HG03571 (cell line): Measurements from ENCODE around the gene TBXAS1.

ENCODE experiments used
- ATAC-seq: cut with Tn5 transposase; IDR thresholded peaks from one replicate; pipeline ENCODE4 v1.9.1; 2021; ENCODE audit not compliant: unreplicated experiment

The TBXAS1 gene

DNA sequence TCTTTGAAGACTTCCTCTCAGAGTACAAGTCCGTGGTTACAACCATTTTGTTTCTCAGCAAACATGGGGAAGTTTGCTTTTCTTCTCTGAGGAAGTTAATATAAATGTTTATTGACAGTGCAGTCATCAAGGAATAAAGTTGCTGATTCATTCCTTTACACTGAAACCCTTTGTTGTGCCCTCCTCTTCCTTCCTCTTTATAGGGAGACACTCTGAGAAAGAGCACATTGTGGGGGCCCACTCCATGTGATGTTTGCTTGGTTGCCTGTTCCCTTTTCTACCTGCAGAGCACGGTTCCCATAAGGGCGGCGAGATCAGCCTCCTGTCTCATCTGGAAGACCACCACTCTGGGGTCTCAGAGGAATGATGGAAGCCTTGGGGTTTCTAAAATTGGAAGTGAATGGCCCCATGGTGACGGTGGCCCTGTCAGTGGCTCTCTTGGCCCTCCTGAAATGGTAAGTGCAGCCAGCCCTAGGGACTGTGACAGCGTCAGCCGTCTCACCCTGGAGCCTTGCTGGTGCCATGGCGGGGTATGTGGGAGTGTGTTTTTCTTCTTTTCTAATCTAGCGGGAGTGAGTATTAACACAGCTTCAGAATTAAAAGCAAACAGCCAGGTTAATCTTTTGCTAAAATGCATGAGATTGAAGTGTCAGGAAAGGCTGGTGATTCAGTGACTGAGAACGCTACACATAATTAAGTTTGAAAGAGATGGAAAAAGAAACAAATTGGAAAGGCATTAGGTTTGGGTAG lies at the start of gene TBXAS1:
TSS of gene TBXAS1 (plus strand) at position 240 of the 750 bp plus-strand sequence. CDS start at position 367, 127 bp downstream.
- peak; percentile 57 for ATAC-seq

DNA sequence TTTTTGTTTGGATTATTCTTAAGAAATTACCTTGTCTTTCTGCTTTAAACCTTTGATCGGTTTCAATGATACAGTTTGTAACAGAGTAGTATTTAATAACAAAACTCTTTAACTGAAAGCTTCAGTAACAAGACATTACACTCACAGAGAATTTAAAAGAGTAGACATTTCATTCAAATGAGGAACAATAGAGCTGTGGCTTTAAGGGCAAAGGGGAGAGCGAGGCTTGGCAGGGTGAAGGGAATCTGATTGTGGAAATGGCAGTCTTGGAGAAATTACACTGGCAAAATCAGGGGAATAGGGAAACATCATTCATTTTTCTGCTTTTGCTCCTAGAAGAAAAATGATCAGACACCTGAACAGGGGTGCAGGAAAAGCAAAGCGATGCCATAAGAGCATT lies 46.1 kb upstream of the TBXAS1 start:
- no peak for ATAC-seq

DNA sequence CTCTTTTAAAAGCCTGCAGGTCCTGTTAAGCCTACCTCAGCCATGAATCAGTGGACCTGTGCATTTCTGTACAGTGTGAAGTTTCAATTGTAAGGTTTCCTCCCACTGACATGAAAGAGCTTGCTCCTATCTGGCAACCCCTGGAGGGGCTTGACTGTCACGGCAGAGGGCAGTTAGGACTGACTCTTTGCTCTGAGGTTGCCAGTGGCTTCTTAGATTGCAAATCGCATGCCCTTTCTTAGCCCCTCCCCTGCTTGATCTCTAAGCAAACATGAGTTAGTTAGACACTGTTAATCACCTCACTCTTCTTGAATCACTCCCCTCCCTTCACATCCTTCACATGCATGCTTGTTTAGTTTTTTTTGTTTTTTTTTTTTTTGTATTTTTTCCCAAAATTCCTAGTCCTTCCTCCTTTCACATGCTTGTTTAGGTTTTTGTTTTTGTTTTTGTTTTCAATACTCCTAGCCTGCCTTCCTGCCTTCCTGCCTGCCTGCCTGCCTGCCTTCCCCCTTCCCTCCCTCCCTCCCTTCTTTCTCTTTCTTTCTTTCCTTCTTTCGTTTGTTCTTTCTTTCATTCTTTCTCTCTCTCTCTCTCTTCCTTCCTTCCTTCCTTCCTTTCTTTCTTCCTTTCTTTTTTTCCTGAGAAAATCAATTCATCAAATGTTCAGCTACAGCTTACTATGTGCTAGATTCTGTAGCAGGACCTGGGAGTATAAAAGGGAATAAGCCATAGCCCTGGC lies 45.2 kb upstream of the TBXAS1 start:
- no peak for ATAC-seq

DNA sequence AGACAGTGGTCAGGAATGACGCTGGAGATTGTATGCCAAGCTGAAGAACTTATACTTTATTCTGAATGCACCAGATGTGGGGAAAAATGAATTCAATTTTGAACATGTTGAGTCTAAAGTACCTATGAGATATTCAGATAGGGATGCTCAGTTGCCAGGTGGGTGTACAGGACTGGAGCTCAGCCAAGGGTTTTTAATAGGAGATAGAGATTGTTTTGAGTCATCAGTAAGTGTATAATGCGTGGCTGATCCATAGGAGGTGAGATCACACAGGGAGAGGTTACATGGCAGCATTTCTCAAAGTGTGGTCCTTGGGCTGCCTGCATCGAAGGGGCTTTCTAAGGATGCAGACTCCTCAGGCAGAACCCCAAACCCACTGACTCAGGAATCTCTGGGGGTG lies 44.4 kb upstream of the TBXAS1 start:
- ATAC-seq: no peak

DNA sequence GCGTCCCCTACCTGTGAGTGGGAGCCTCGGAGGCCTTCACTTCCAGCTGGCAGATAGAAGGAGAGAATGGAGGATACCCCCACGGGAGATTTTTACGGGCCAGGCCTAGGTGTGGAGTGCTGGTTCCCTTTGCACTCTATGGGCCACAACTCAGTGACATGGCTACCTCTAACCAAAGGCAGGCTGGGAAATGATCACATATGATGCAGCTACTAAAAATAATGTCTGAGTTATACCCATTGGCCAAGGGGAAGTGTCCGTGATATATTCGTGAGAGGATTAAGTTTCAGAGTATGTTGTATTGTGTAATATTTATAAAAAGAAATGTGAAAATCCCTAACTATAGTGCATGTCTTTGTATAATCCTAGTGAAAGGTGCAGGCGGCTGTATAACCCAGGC lies 37.7 kb upstream of the TBXAS1 start:
- ATAC-seq: no peak

DNA sequence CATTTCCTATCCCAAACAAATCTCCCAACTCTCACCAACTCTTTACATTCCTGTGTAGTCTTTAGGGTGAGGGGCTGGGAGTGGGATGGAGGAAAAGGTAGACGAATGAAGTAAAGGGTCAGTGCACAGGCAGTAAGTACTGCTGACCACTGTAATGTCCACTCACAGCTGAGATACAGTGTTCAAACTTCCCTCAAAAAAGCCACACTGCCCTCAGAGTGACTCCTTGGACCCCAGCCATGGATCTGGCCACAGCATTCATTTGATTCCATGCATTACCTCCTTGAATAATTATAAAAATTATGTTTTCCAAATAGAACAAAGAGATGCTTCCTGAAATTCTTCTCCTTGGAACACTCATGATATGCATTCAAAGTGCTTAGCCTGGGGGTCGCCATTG lies 31.5 kb upstream of the TBXAS1 start:
- no peak for ATAC-seq

DNA sequence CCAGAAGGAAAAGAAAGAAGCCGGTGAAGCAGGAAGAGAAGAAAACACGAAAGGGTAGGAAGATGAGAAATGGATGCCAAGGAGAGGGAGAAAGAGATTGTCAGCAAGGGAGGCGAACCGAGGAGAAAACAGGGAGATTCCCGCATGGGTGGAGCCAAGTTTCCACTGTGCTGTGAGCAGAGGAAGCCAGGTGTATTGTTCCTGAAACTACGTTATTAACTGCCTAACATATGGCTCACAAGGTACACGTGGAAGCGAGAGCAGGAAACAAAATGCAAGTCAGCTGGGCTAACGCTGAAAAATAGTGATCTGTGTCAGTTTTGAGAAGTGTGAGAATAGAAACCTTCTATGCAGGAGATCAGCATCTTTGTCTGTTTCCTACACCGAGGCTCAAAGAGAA lies 30.8 kb upstream of the TBXAS1 start:
- no peak for ATAC-seq

DNA sequence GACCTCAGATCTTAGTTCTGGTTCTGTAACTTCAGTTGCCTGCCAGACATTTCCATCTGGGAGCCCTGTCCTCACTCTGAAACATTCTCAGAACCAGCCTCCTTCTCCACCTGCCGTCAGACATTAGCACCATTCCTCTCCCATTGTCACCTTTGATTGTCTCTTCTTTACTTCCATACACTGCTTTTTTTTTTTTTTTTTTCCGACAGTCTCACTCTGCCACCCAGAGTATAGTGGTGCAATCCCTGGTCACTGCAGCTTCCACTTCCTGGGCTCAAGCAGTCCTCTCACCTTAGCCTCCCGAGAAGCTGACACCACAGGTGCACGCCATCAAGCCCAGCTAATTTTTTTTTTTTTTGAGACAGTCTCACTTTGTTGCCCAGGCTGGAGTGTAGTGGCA lies 30.2 kb upstream of the TBXAS1 start:
- ATAC-seq: no peak

DNA sequence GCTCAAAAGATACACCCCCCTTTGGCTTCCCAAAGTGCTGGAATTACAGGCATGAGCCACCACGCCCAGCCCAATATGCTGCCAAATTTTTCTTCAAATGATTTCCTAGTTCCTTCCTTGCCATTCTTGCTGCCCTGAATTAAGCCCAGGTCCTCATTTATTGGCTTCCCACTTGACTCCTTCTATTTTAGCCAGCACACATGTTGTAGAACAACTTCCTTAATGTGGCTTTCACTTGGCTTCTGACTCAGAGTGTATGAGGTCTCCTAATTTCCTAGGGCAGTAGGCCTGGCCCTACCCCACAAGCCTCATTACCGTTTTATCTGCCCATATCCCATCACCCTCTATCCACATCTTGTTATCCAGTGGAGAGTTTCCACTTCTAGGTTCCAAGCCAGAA lies 29.5 kb upstream of the TBXAS1 start:
- no peak for ATAC-seq

DNA sequence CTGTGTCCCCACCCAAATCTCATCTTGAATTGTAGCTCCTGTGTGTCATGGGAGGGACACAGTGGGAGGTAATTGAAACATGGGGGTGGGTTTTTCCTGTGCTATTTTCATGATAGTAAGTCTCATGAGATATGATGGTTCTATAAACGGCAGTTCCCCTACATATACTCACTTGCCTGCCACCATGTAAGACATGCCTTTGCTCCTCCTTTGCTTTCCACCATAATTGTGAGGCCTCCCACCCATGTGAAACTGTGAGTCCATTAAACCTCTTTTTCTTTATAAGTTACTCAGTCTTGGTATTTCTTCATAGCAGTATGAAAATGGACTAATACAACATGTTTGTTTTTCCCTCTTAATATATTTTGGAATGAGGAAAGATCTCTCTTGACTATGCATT lies 24.5 kb upstream of the TBXAS1 start:
- no peak for ATAC-seq

DNA sequence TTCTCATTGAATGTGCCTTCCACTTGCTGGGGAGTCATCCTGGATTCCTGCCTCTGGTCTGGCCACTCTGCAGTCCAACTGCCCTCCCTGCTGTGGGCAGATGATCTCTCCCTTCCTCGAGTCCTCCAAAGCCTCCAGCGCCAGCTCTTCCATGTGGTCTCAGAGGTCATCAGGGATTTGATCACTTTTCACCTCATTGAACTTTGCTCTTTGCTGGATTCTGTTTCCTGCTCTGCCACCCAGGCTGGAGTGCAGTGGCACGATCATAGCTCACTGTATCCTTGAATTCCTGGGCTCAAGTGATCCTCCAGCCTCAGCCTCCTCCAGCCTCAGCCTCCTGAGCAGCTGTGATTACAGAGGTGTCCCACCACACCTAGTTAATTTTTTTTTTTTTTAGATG lies 22.1 kb upstream of the TBXAS1 start:
- ATAC-seq: no peak

DNA sequence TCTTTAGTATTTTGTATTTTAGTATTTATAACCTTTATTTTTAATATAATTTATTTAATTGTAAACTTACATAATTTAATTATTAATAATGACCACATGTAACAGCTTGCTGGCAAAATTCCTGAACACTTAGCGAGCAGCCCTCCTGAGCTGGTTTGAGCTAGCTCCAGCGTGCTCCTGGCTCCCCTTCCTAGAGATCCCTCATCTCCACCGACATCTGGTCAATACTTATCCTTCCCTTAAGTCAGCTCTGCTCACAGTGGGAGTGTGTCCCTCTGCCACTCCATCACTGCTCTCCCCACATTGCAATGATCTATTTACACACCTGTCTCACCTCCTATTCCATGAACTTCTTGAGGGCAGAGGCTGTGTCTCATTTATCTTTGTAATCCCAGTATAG lies 20.6 kb upstream of the TBXAS1 start:
- ATAC-seq: no peak

DNA sequence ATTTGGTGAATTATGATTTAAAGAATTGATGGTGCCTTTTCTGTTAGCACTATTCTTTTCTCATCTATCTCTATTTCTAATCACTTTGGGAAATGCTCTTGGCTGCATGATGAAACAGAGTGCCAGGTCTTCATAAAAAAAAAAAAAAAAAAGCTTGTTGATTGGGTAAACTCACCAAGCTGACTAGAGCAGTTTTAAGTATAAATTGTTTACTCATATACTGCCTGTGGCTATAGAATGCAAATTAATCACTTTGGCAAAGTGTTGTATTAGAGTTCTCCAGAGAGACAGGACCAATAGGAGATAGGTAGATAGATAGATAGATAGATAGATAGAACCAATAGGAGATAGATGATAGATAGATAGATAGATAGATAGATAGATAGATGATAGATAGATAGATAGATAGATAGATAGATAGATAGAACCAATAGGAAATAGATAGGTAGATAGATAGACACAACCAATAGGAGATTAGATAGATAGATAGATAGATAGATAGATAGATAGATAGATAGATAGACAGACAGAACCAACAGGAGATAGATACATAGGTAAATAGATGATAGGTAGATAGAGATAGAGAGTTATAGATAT lies 20.1 kb upstream of the TBXAS1 start:
- ATAC-seq: no peak

DNA sequence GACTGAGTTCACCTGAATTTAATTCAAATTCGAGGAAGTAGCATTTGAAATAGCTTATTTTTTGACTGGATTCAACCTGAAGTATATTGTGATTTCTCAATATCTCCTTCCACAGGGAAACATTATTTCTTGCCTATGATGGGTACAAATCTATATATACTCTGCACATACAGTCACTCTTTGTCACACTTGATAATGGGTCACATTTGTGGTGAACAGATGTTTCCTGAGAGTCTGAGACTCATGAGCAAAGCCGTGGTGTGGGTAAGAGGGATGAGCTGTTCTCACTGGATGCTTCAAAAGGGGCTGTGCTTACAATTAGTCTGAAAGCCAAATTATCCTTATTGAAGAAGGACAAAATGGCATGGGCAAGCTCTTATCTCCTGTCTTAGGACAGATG lies 18.0 kb upstream of the TBXAS1 start:
- ATAC-seq: no peak

DNA sequence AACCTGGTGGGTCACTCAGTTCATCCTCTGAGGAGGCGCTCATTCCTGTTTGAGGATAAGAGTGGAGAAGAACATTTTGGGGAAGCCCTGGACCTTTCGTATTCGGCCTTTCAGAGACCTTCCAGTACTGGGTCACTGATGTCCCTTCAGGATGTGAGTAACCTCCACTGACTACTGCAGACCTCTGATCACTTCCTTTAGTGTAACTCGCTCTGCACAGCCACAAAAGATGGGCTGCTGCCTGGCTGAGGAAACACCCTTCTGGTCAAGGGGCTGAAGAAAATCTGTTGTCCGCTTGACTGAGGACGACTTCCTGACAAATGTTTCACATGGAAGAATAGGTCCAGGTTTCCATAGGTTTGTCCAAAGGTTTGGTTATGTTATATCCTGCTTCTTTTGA lies 15.9 kb upstream of the TBXAS1 start:
- ATAC-seq: no peak

DNA sequence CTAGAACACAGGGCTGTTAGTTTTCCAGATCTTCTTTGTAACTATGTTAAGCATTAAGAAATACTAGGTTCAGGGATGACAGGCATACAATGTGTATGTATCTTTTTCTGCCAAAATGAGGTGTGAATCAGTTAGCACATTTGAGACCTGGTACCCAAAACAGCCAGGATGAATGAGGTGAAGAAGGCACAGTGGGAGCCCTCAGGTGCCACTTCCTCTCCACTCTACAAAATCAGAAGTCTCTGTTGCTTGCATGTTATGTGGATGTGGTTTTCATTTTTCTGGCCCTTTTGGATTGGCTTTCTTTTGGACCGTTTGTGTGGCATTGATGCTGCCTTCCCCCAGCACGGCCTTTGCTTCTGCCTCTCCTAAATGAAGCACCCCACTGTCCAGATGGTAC lies 15.4 kb upstream of the TBXAS1 start:
- ATAC-seq: no peak

DNA sequence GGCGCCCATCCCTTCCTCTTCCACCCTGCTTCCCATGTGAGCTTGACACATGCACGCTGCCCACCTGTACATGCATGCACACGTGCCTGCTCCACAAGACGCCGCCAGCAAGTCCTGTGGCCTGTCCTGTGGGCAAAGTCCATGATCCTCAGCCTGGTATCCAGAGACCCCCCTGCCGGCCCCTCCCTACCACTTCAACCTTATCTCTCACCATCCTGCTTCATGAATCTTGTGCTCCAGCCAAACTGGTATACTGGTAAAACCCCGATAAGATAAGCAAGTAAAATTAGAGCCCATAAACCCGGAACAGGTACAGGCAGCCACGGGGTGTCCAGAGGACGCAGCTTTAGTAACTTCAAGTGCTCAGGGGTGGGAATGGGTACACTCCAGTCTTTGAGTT lies 11.8 kb upstream of the TBXAS1 start:
- ATAC-seq: no peak

DNA sequence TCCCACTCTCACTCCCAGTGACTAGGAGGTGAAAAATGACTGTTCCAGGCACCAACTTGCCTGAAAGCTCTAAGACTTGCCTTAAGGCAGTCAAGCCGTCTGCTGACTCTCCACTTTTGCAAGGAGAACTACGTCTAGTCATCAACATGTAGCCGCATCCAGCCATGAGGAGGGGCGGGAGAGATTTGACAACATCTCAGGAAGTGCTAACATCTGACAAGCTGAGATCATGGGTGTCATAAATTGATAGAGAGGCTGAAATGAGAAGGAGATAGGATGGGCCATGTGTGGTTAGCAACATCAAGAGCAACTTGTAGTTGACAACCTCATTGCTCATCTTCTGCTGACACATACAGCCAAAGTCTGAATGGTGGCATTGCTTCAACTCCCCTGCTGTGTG lies 9.0 kb upstream of the TBXAS1 start:
- no peak for ATAC-seq

DNA sequence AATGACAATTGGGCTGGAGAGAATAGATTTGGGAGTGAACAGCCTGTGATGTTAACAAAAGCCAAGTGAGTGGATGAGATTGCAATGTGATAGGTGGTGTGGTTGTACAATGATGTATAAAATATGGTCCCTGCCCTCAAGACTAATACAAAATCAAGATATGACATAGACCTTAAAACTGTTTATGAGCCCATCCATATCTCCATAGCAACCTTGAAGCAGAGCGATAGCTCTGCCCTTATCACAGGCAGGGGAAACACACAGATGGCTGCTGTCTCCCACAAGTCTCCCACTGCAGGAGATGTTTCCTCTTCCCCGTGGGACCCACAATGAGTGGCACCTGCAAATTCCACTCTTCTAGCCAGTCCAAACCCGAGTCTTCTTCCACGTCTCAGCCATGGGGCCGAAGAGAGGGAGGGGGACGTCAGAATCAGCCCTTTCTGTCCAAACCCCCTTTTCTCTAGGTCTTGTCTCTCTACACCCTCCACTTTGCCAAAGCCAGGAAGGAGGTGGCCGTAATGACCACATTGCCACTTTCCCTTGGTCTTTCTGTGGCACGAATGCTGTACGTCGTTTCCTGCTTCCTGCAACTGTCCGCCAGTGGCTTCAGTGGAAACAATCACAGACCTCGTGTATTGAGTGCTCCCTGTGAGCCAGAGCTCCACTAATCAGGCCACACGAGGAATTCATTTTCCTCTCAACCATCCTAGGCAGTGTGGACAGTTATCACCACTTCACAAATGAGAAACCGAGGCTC lies 7.5 kb upstream of the TBXAS1 start:
- no peak for ATAC-seq

DNA sequence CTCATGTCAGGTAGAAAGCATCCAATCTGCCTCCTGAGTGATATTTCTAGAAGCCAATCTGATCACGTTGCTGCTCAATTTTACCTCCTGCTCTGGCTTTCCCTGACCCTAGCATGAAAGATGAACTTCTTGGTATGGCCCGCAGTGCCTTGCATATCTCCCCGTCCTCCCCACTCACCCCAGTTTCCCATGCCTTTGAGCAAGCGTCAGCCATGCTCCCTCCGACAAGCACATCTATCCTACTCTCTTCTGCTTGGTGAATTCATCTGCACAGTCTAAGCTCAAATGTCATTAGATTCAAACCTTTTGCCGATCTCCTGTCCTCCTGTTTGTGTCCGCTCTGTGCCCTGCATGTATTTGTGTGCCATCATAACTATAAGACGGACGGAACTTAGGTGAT lies 6.2 kb upstream of the TBXAS1 start:
- no peak for ATAC-seq

DNA sequence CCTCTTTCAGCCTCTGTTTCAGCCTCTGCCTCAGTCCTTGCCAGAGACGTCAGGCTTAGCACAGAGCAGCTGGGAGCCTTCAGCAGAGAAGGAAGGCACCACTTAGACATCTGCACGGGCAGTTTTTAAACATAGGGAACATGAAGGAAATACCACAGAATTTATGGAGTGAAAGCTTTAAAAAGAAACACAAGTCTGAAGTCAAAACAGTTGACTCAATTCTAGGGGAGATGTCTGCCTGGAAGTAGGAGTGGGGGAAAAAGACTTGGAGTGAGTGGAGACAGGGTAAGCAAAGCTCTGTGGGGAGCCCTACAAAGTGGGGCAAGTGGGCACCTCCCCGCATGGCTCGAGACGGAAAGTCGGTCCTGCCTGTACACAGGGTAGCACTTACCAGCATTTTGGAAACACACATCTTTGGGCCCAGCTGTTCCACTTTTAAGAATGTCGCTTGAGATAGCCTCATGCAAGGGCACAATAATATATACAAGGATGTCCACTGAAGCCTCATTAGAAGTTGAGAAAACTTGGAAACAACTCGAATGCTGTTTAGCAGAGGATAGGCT lies 5.0 kb upstream of the TBXAS1 start:
- ATAC-seq: no peak
